ENCODE results near the gene IKZF4.
"Not testable (repeated sequence)": the region's sequence is repeated elsewhere in the genome, so short reads cannot be mapped to it uniquely, and the experiment has no call there.

The IKZF4 gene

GRCh38 chr12:55996201-55996714, 24.6 kb upstream of the IKZF4 start:
- Histone ChIP-seq H3K4me3 (ENCODE audit: low read depth in 1 of 2, low read length in 1 of 2) (peak overlapping the region; percentile 75 to 93), H3K27ac (peak overlapping the region; percentile 81), H3K27me3 (no peaks in the 10 kb centered on the region), H3K4me1 (ENCODE audit: control insufficient read depth in 1 of 2, insufficient read depth in 1 of 2, low read depth in 1 of 2, low read length in 1 of 2) (peaks cover 23 to 24% of the 10 kb centered on the region in 2 experiments), H3K9me3 (no peaks in the 10 kb centered on the region), H3K36me3 (peaks cover 52% of the 10 kb centered on the region)
- TF ChIP-seq CTCF (IDR thresholded peaks at IDR 0.05): peak; percentile 91

- H3K36me3 ChIP-seq: peaks cover 45% of the 10 kb centered on the region
- H3K4me3 ChIP-seq (ENCODE audit: low read depth in 1 of 2, low read length in 1 of 2): peak within 1 kb of the TSS; percentile 75 to 93
- peaks cover 23 to 24% of the 10 kb centered on the region in 2 experiments for H3K4me1 ChIP-seq (ENCODE audit: control insufficient read depth in 1 of 2, insufficient read depth in 1 of 2, low read depth in 1 of 2, low read length in 1 of 2)
- TF ChIP-seq CTCF (IDR thresholded peaks at IDR 0.05): no peak
- no peaks in the 10 kb centered on the region for H3K27me3 ChIP-seq
- no peaks in the 10 kb centered on the region for H3K9me3 ChIP-seq
- H3K27ac ChIP-seq: peak within 1 kb of the TSS; percentile 81
Measured at GRCh38 chr12:55996715-55997534, 23.9 kb upstream of the IKZF4 start, which contains the start of gene SUOX. Gene SUOX, plus strand, starts transcription at chr12:55997276. Its CDS starts 4,946 bp downstream, at chr12:56002222.

GRCh38 chr12:55997535-55997859, 23.3 kb upstream of the IKZF4 start:
- no peak for TF ChIP-seq CTCF (IDR thresholded peaks at IDR 0.05)
- Histone ChIP-seq H3K4me3 (ENCODE audit: low read depth in 1 of 2, low read length in 1 of 2) (peak overlapping the region; percentile 75 to 93), H3K4me1 (ENCODE audit: control insufficient read depth in 1 of 2, insufficient read depth in 1 of 2, low read depth in 1 of 2, low read length in 1 of 2) (peaks cover 23 to 24% of the 10 kb centered on the region in 2 experiments), H3K27me3 (no peaks in the 10 kb centered on the region), H3K36me3 (peaks cover 45% of the 10 kb centered on the region), H3K27ac (peak overlapping the region; percentile 81), H3K9me3 (no peaks in the 10 kb centered on the region)

- H3K4me3 ChIP-seq (ENCODE audit: low read depth in 1 of 2, low read length in 1 of 2); H3K9me3 ChIP-seq: not testable (repeated sequence)
- H3K36me3 ChIP-seq: peaks cover 42% of the 10 kb centered on the region
Measured at GRCh38 chr12:55999522-55999921, 21.3 kb upstream of the IKZF4 start.

GRCh38 chr12:55999999-56000540, 20.8 kb upstream of the IKZF4 start:
- H3K27me3 ChIP-seq; H3K4me3 ChIP-seq (ENCODE audit: low read depth in 1 of 2, low read length in 1 of 2); H3K27ac ChIP-seq; H3K9me3 ChIP-seq: not testable (repeated sequence)
- Histone ChIP-seq H3K36me3 (peaks cover 40% of the 10 kb centered on the region), H3K4me1 (ENCODE audit: control insufficient read depth in 1 of 2, insufficient read depth in 1 of 2, low read depth in 1 of 2, low read length in 1 of 2) (peaks cover 23 to 24% of the 10 kb centered on the region in 2 experiments)

More at GRCh38 chr12:55999522-55999921, 21.3 kb upstream of the IKZF4 start:
- H3K27me3 ChIP-seq, H3K27ac ChIP-seq: not testable (repeated sequence)
- H3K4me1 ChIP-seq (ENCODE audit: control insufficient read depth in 1 of 2, insufficient read depth in 1 of 2, low read depth in 1 of 2, low read length in 1 of 2): peaks cover 23 to 24% of the 10 kb centered on the region in 2 experiments

GRCh38 chr12:56001487-56002100, 19.2 kb upstream of the IKZF4 start:
- H3K9me3 ChIP-seq: no peaks in the 10 kb centered on the region
- no peak overlapping the region for H3K4me3 ChIP-seq (ENCODE audit: low read depth in 1 of 2, low read length in 1 of 2)
- H3K4me1 ChIP-seq (ENCODE audit: control insufficient read depth in 1 of 2, insufficient read depth in 1 of 2, low read depth in 1 of 2, low read length in 1 of 2): peaks cover 24% of the 10 kb centered on the region in 2 experiments
- no peak overlapping the region for H3K27ac ChIP-seq
- TF ChIP-seq CTCF (IDR thresholded peaks at IDR 0.05): no peak
- H3K36me3 ChIP-seq: peaks cover 36% of the 10 kb centered on the region
- no peaks in the 10 kb centered on the region for H3K27me3 ChIP-seq

GRCh38 chr12:56003376-56003775, 17.5 kb upstream of the IKZF4 start:
- H3K9me3 ChIP-seq; H3K4me3 ChIP-seq (ENCODE audit: low read depth in 1 of 2, low read length in 1 of 2); H3K27ac ChIP-seq; H3K27me3 ChIP-seq: not testable (repeated sequence)
- peaks cover 19 to 23% of the 10 kb centered on the region in 2 experiments for H3K4me1 ChIP-seq (ENCODE audit: control insufficient read depth in 1 of 2, insufficient read depth in 1 of 2, low read depth in 1 of 2, low read length in 1 of 2)
- peaks cover 36% of the 10 kb centered on the region for H3K36me3 ChIP-seq

Data from neutrophil (primary cell).